Measurements from ENCODE around the gene NMNAT2.

Gene NMNAT2

GRCh38 chr1:183368213-183369108 lies 49.7 kb downstream of the NMNAT2 start:
- no peak overlapping the region for H3K4me3 ChIP-seq (IDR thresholded peaks at IDR 0.05; ENCODE audit: insufficient read depth, low read depth, low read length)
- TF ChIP-seq, protein P1, sequence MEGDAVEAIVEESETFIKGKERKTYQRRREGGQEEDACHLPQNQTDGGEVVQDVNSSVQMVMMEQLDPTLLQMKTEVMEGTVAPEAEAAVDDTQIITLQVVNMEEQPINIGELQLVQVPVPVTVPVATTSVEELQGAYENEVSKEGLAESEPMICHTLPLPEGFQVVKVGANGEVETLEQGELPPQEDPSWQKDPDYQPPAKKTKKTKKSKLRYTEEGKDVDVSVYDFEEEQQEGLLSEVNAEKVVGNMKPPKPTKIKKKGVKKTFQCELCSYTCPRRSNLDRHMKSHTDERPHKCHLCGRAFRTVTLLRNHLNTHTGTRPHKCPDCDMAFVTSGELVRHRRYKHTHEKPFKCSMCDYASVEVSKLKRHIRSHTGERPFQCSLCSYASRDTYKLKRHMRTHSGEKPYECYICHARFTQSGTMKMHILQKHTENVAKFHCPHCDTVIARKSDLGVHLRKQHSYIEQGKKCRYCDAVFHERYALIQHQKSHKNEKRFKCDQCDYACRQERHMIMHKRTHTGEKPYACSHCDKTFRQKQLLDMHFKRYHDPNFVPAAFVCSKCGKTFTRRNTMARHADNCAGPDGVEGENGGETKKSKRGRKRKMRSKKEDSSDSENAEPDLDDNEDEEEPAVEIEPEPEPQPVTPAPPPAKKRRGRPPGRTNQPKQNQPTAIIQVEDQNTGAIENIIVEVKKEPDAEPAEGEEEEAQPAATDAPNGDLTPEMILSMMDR (conservative IDR thresholded peaks at IDR 0.05; ENCODE audit: low read depth, low read length) = no peak
- H3K9ac ChIP-seq = no peak overlapping the region
- no peaks in the 10 kb centered on the region for H3K4me1 ChIP-seq (ENCODE audit: low read depth, poor library complexity, severe bottlenecking)
- H2AFZ ChIP-seq (ENCODE audit: low read depth) = no peak overlapping the region
- no peaks in the 10 kb centered on the region for H3K36me3 ChIP-seq (ENCODE audit: insufficient read depth)
- H3K27ac ChIP-seq = no peak overlapping the region
- no peak overlapping the region for H3K4me2 ChIP-seq
- H3K79me2 ChIP-seq (ENCODE audit: insufficient read depth, low read depth) = no peaks in the 10 kb centered on the region
- no peaks in the 10 kb centered on the region for H3K27me3 ChIP-seq (ENCODE audit: insufficient read depth, low read depth)
- H4K20me1 ChIP-seq (ENCODE audit: insufficient read depth) = no peaks in the 10 kb centered on the region

DNA sequence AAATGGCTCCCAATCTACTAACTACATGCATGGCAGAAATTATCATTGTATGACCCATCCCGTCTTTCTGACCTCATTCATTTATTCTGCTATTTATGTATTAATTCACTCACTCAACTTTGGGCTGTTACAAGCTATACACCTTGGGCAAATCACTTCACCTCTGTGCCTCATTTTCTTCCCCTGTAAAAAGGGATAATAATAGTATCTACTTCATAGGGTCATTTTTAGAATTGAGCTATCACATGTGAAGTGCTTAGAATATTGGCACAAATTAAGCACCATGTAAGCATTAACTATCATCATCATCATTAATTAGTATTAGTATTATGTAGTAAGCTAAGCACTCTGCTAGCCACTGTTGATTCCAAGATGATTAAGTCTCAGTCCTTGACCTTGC lies 52.1 kb downstream of the NMNAT2 start:
- TF ChIP-seq, protein P1 (conservative IDR thresholded peaks at IDR 0.05; ENCODE audit: low read depth, low read length) = no peak
- Histone ChIP-seq H3K4me1 (ENCODE audit: low read depth, poor library complexity, severe bottlenecking) (no peaks in the 10 kb centered on the region), H3K27me3 (ENCODE audit: insufficient read depth, low read depth) (no peaks in the 10 kb centered on the region)

DNA sequence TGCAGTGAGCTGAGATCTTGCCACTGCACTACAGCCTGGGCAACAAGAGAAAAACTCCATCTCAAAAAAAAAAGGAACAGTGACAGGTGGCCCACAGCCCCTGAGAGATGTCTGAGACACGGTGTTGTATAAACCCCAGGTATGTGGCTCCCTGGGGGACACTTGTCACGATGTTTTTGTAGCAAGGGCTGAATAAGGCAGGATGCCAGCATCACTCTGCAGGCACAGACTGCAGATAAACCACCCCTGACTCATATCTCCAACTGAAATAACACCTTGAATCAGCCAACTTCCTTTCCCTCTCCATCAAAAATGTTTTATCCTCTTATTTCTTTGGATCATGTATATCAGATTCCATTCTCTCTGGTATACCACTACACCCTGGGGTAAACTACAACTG lies 52.5 kb downstream of the NMNAT2 start:
- H3K36me3 ChIP-seq (ENCODE audit: insufficient read depth) = no peaks in the 10 kb centered on the region
- no peak overlapping the region for H2AFZ ChIP-seq (ENCODE audit: low read depth)
- H3K79me2 ChIP-seq (ENCODE audit: insufficient read depth, low read depth) = no peaks in the 10 kb centered on the region
- no peaks in the 10 kb centered on the region for H3K4me1 ChIP-seq (ENCODE audit: low read depth, poor library complexity, severe bottlenecking)
- TF ChIP-seq, protein P1 (conservative IDR thresholded peaks at IDR 0.05; ENCODE audit: low read depth, low read length) = no peak
- no peak overlapping the region for H3K9ac ChIP-seq
- H3K27me3 ChIP-seq (ENCODE audit: insufficient read depth, low read depth) = no peaks in the 10 kb centered on the region
- no peak overlapping the region for H3K4me3 ChIP-seq (IDR thresholded peaks at IDR 0.05; ENCODE audit: insufficient read depth, low read depth, low read length)
- no peak overlapping the region for H3K4me2 ChIP-seq
- H4K20me1 ChIP-seq (ENCODE audit: insufficient read depth) = no peaks in the 10 kb centered on the region
- H3K27ac ChIP-seq = no peak overlapping the region

More for the DNA sequence above, 52.1 kb downstream of the NMNAT2 start:
- Histone ChIP-seq H2AFZ (ENCODE audit: low read depth) (no peak overlapping the region), H3K79me2 (ENCODE audit: insufficient read depth, low read depth) (no peaks in the 10 kb centered on the region), H4K20me1 (ENCODE audit: insufficient read depth) (no peaks in the 10 kb centered on the region), H3K4me2 (no peak overlapping the region), H3K4me3 (IDR thresholded peaks at IDR 0.05; ENCODE audit: insufficient read depth, low read depth, low read length) (no peak overlapping the region), H3K9ac (no peak overlapping the region), H3K27ac (no peak overlapping the region), H3K36me3 (ENCODE audit: insufficient read depth) (no peaks in the 10 kb centered on the region)

- Histone ChIP-seq H3K9ac (no peak overlapping the region), H3K79me2 (ENCODE audit: insufficient read depth, low read depth) (no peaks in the 10 kb centered on the region), H3K4me1 (ENCODE audit: low read depth, poor library complexity, severe bottlenecking) (no peaks in the 10 kb centered on the region), H2AFZ (ENCODE audit: low read depth) (no peak overlapping the region), H3K4me3 (IDR thresholded peaks at IDR 0.05; ENCODE audit: insufficient read depth, low read depth, low read length) (no peak overlapping the region), H3K27ac (no peak overlapping the region), H4K20me1 (ENCODE audit: insufficient read depth) (no peaks in the 10 kb centered on the region), H3K27me3 (ENCODE audit: insufficient read depth, low read depth) (no peaks in the 10 kb centered on the region), H3K4me2 (no peak overlapping the region), H3K36me3 (ENCODE audit: insufficient read depth) (no peaks in the 10 kb centered on the region)
- TF ChIP-seq, protein P1 (conservative IDR thresholded peaks at IDR 0.05; ENCODE audit: low read depth, low read length) = no peak
These were observed 53.1 kb downstream of the NMNAT2 start for GRCh38 chr1:183365093-183365492.

Measured in KMS-11 (cell line).